CD4-positive, alpha-beta T cell treated with Interleukin-10 for 1 hour (primary cell): ENCODE data around the gene ANKRD11.

Source experiments
- DNase-seq: peaks from one replicate; pipeline ENCODE4 v3.0.0-alpha.2; 2020

ANKRD11 gene

DNA sequence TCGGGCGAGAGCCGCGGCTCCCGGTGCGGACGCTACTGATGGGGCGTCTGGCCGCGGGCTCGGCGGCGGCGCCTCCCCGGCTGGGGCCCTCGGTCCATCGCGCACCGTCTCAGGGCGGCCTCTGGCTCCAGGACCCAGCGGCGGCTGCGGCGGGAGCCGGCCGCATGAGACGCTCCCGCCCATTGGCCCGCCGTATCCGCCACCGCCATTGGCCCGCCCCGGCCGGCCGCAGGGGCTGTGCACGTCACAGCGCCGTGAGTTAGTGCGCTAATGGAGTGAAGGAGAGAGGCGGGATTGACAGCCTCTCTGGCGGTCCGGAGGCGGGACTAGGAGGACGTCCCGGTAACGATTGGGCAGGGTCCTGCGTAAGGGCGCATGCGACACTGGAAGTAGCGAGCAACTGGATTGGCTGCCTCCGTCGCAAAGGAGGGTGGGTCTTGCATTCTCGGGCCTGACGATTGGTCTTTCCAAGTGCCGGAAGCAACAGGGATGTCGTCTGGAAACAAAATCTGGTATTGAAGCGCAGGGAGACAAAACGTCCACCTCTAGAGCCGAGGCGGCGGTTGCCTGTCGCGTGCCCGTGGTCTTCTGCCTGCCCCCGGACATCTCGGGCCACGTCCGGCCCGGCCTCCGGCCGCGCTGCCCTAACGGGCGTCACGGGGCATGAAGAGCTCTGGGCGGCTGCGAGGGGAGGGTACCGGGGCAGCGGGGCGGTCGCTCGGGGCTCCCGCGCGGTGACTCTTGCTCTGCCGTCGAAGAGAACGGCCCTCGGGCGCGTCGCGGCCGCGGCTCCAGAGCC, at the start of gene ANKRD11:
ANKRD11 (minus strand) TSS at position 123 of the 799 bp plus-strand sequence. CDS start 173,542 bp downstream, outside the sequence.
- peak; percentile 99 for DNase-seq

- DNase-seq, result no peak
These were observed 47.9 kb upstream of the ANKRD11 start for GRCh38 chr16:89538286-89538685.

DNA sequence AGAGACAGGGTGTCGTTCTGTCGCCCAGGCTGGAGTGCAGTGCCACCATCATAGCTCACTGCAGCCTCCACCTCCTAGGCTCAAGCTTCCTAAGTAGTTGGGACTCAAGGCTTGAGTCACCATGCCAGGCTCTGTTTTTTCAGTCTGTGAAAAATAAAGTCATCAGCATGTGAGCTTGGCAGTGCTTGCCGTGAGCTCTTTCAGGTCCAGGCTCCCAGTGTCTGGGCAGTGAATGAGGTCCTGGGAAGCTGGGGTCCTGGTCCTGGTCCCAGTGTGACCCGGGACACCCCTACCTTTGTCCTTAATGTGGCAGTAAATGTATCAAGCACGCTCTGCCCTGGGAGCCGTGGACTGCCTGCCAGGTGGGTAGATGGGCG, 47.2 kb upstream of the ANKRD11 start:
- DNase-seq, result no peak

DNA sequence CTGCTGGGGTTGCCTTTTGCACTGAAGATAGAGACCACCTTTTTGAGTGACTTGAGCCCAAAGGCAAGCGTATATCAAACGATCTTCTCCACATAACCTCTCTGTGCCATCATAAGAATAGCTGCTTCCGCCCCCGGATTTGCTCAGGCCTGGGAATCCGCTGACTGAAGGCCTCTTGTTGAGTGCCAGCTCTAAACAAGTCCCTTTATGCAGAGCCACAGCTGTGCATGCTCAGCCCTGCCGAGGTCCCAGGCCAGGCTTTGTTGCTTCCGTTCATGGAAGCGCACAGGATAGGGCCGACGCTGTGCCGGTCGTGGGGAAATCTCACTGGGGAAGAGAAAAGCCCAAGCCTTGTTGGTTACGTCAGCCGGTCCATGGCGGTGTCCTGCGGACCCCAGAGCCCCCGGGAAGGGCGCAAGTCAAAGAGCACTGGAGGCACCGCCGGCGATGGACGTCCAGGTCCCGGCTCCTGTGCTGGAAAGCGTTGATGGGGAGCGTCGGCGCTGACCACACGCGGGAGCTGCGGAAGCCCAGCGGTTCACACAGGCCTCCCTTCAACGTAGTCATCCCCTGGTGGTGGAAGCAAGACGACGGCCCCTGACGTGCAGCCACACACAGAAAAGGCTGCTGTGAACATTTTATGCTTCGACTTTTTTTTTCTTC, 46.7 kb upstream of the ANKRD11 start:
- no peak for DNase-seq

GRCh38 chr16:89536371-89536770, 46.0 kb upstream of the ANKRD11 start:
- no peak for DNase-seq

- DNase-seq, result peak; percentile 49
These were observed 43.9 kb upstream of the ANKRD11 start for GRCh38 chr16:89534252-89534756.

GRCh38 chr16:89531821-89532526, 41.6 kb upstream of the ANKRD11 start:
- DNase-seq, result no peak

GRCh38 chr16:89530401-89531381, 40.3 kb upstream of the ANKRD11 start:
- DNase-seq, result no peak

DNA sequence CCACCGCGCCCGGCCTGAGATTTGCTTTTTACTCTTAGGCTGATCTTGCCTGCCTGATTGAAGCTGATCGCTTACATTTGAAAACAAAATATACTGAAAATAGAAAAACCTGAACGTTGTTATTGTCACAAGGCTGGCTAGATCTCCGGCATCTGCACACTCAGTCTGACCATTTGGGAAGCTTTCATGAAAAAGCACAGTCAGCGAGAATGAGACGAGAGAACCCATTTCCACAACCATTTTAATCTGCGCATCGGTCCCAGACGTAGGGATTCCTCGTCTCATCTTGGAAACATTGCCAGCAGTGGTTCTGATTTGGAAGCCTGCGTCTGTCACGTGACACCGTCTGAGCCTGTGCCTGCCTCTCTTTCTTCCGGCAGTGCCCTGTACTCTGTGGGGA, 38.7 kb upstream of the ANKRD11 start:
- DNase-seq, result no peak

DNA sequence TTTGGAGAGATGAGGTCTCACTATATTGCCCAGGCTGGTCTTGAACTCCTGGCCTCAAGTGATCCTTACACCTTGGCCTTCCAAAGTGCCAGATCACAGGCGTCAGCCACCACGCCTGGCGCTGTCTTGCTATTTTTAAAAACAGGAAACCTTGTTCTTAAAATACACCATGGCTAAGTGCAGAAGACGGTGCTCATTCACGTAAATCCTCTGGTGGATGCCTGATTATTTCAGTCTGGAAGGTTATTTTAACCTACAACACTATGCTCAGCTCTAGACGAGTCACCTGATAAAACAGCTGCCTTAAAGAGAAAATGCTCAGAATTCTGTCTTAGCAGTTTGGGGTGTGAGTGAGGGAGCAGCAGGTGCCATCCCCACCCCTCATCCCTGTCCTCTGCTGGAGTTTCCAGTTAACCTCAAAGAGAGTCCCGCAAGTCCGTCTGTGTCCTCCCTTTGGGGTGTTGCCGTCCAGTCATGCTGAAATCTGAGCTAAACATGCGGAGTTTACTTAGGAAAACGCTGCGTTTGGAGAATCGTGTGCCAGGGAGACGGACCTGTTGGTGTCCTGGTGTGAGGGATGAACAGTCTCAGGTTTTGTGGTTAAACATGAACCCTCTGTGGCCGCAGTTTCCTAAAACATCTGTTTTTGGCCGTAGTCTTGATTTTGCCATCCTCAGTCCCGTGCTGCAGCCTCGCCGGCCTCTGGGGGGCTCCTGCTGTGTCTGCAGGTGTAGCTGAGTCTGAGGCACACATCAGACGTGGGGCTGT, 35.0 kb upstream of the ANKRD11 start:
- DNase-seq, result no peak

DNA sequence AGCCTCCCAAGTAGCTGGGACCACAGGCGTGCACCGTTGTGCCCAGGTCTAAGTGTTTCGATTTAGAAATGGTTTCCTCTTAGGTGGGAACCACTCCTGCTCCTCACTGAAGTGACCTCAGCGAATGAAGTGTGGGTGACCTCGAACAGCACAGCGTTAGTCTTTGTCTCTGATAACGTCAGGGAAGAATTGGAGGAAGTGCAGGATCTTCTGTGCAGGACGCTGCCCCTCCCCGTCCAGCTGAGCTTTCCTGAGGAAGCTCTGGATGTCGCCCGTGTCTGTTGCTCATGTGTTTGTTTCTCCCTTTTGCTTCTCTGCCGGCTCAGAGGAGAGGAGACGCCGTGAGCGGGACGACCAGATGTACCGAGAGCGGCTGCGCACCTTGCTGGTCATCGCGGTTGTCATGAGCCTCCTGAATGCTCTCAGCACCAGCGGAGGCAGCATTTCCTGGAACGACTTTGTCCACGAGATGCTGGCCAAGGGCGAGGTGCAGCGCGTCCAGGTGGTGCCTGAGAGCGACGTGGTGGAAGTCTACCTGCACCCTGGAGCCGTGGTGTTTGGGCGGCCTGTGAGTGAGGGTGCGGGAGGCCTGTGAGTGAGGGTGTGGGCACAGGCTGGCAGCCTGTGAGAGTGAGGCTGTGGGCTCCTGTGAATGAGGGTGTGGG, 33.5 kb upstream of the ANKRD11 start:
- DNase-seq, result no peak

- DNase-seq, result no peak
These were observed 31.9 kb upstream of the ANKRD11 start for GRCh38 chr16:89522287-89522686.

DNA sequence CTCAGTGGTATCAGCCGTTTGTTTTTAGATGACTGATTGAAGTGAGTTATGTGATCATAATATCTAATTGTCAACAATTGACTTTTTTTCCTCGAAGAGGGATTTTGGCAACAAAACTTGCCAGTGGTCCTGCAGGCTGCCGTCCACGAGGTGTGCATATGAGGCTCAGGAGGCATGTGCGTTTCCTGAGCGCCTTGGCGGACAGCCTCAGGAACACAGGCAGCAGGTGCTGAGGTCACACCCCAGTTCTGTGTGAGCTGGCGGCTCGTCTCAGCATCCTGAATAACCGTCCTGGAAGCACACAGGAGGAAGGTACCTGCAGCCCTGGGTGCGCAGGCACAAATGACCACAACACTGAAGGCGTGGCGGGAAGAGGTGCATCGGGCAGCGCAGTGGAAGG, 29.5 kb upstream of the ANKRD11 start:
- DNase-seq, result no peak

DNA sequence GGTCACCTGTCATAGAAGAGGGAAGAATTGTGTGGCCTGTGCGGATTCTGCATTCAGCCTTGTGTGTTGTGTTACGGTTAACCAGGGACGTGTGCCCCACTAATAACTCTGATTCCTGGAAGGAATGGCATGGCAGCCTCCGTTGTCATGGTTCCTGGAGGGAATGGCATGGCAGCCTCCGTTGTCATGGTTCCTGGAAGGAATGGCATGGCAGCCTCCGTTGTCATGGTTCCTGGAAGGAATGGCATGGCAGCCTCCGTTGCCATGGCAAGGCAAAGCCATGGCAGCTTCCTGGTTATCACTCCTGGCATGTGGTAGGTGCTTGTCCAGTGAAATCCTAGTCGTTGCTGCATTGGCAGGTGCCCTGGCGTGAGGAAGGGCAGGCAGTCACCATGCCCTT, 26.8 kb upstream of the ANKRD11 start:
- DNase-seq, result no peak

GRCh38 chr16:89512453-89512852, 22.1 kb upstream of the ANKRD11 start:
- no peak for DNase-seq

DNA sequence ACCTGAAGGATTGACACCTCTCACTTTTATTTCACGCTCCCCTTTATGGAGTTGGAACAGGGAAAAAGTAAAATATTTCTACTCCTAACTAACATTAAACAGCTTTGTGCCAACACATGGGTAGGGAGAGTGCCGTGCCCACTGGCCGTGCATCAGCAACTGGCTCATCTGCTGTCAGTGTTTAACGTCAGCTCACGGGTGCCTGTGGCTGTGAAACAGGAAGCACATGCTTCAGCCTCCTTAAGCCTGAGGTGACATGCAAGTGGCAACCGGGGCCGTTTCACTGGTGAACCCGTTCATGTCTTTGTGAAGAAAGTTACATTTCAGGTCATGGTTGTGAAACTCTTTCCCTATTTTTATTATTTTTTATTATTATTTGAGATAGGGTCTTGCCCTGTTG, 21.0 kb upstream of the ANKRD11 start:
- no peak for DNase-seq

- no peak for DNase-seq
These were observed 20.2 kb upstream of the ANKRD11 start for GRCh38 chr16:89510526-89510925.

- DNase-seq, result peak; percentile 93
These were observed 17.7 kb upstream of the ANKRD11 start, which contains the start of gene SPG7 for GRCh38 chr16:89507834-89508590. SPG7 (plus strand) TSS chr16:89508403; CDS start chr16:89508418, 15 bp downstream.

DNA sequence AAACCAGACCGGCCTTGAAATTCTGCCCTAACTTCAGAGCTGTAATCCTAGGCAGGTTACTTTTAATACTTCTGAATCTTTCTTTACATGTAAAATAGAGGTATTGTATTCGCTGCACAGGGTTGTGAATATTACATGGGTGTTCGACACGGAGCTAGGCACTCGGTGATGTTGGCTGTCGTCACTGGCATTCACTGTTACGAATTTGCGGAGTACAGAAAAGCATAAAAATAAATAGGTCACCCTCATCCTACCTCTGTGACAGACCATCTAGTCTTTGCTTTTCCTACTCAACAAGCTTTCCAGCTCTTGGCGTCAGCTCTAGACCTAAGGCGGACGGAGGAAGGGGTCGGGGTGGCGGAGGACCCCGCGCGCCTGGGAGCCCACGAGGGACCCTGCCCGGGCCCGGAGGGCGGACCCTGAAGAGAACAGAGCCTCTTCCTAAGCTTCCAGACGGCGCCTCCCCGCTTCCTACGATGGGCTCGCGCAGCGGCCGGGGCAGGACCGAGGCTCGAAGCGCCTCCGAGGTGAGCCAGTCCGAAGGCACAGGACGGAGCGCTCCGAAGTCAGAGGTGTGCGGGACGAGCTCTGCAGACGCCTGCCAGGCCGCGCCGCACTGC, 17.0 kb upstream of the ANKRD11 start:
- DNase-seq, result peak; percentile 27

GRCh38 chr16:89506791-89507191, 16.4 kb upstream of the ANKRD11 start:
- DNase-seq, result peak; percentile 51
